ENCODE measurements around the gene SUPT4H1. TPM values are rescaled to one million over a fixed set of nuclear protein-coding genes. Genes with fewer than 3 reads are reported as not detected.

The SUPT4H1 gene
- total RNA-seq, 1 experiment from 2014 or later, result 109 TPM

GRCh38 chr17:58340405-58340876 lies 11.6 kb downstream of the SUPT4H1 start:
- no peaks in the 10 kb centered on the region for H3K27me3 ChIP-seq (ENCODE audit: insufficient read depth, low read length)
- H2BK120ac ChIP-seq (ENCODE audit: low read depth, low read length, poor library complexity, severe bottlenecking), result no peak overlapping the region
- Mint-ChIP-seq H3K27me3 (ENCODE audit: low read depth) (peaks cover 9% of the 10 kb centered on the region), H3K4me1 (peaks cover 27 to 32% of the 10 kb centered on the region in 2 experiments), H3K36me3 (ENCODE audit: insufficient read depth in 1 of 3, low read depth in 3 of 3) (peaks cover 8 to 16% (median 16%) of the 10 kb centered on the region in 3 experiments; a peak in 6 of 7 replicates), H3K4me3 (no peak overlapping the region), H3K9me3 (no peaks in the 10 kb centered on the region), H3K27ac (no peak overlapping the region)
- H4K5ac ChIP-seq (ENCODE audit: insufficient read length, low read depth, low read length), result no peak overlapping the region
- no peak overlapping the region for H2BK12ac ChIP-seq (ENCODE audit: insufficient read length, low read depth, low read length)
- H3T11ph ChIP-seq (ENCODE audit: low read length), result no peak overlapping the region
- no peaks in the 10 kb centered on the region for H3K79me2 ChIP-seq (ENCODE audit: insufficient read depth, low read length)
- H3K23me2 ChIP-seq (ENCODE audit: insufficient read length, low read depth, low read length, poor library complexity, severe bottlenecking), result no peaks in the 10 kb centered on the region
- no peak overlapping the region for H2AFZ ChIP-seq (ENCODE audit: low read length)
- H2BK5ac ChIP-seq (ENCODE audit: insufficient read length, low read length), result no peak overlapping the region
- TF ChIP-seq CTCF (conservative IDR thresholded peaks at IDR 0.05), result no peak
- WGBS (ENCODE audit: extremely low coverage, insufficient read length, low lambda C conversion rate), result 100% methylated on average over 1 of the region's 5 CpGs
- no peak overlapping the region for H3K18ac ChIP-seq (ENCODE audit: insufficient read length, low read depth, low read length)
- no peak for DNase-seq
- H2BK15ac ChIP-seq (ENCODE audit: low read depth, low read length), result no peak overlapping the region
- peaks cover 6% of the 10 kb centered on the region; the same call in 1 of the 2 replicates for H3K4me1 ChIP-seq (ENCODE audit: insufficient read depth, low read length)
- no peak overlapping the region for H3K14ac ChIP-seq (ENCODE audit: insufficient read depth, low read length)
- H3K56ac ChIP-seq (ENCODE audit: insufficient read length, low read depth, low read length), result no peak overlapping the region
- H3K9me3 ChIP-seq (ENCODE audit: control insufficient read depth, low read depth, low read length), result no peaks in the 10 kb centered on the region
- H3K27ac ChIP-seq (ENCODE audit: insufficient read length, low read depth, low read length), result no peak overlapping the region
- no peaks in the 10 kb centered on the region for H4K20me1 ChIP-seq (ENCODE audit: control insufficient read depth, insufficient read depth, insufficient read length)
- H3K79me1 ChIP-seq (ENCODE audit: insufficient read depth, low read depth, low read length, poor library complexity, severe bottlenecking), result no peaks in the 10 kb centered on the region
- H3K9ac ChIP-seq (ENCODE audit: extremely low read depth, insufficient read length, low read length), result no peak overlapping the region
- no peak overlapping the region for H3K23ac ChIP-seq (ENCODE audit: insufficient read length, low read depth, low read length)
- no peak overlapping the region for H3K4ac ChIP-seq (ENCODE audit: low read depth, low read length)
- no peak overlapping the region for H4K8ac ChIP-seq (replicated peaks; ENCODE audit: insufficient read length, low read depth, low read length)
- no peak overlapping the region for H3K4me2 ChIP-seq (ENCODE audit: insufficient read depth, insufficient read length, low read length)
- H4K91ac ChIP-seq (ENCODE audit: insufficient read length, low read depth, low read length), result no peak overlapping the region
- H2AK5ac ChIP-seq (ENCODE audit: insufficient read length, low read length), result no peak overlapping the region
- no peak overlapping the region for H2BK20ac ChIP-seq (ENCODE audit: low read depth, low read length, poor library complexity, severe bottlenecking)

Data from H9 (cell line).